HCT116 (cell line): ENCODE data around the gene PEX12. TPM values are rescaled to one million over a fixed set of nuclear protein-coding genes. Genes with fewer than 3 reads are reported as not detected.

Source experiments
- ATAC-seq: fragments of 200-7000 bp; cut with Tn5 transposase; 2 replicates; pipeline ENCODE4 v1.9.1; 2020; ENCODE audit warnings: mild to moderate bottlenecking, moderate library complexity
- BruUV-seq: library from RNA; stranded (reverse); fragments of 400-500 nt; replicated peaks from 2 replicates; lab custom pipeline; 2021; lab: Mats Ljungman, UMichigan
- CTCF ChIA-PET: fragments of 300-600 bp; sonication (Branson Sonifier 250); formaldehyde crosslinking; loops from one replicate; lab custom pipeline; 2021; ENCODE audit warnings: antibody characterized with exemption; lab: Charles Lee
- POLR2A ChIA-PET: fragments of 300-600, 350-600 bp; sonication (Branson Sonifier 250); formaldehyde crosslinking; loops from one replicate; lab custom pipeline; 2021; ENCODE audit warnings: antibody characterized with exemption; lab: Charles Lee
- RAD21 ChIA-PET, 2 experiments: fragments of 300-600 bp; sonication (Branson Sonifier 250); formaldehyde crosslinking; loops; one replicate each; lab custom pipeline; 2023; ENCODE audit warnings: low total read pairs in 2 of 2; ENCODE audit not compliant: uncharacterized antibody in 2 of 2, unreplicated experiment in 2 of 2, low non-redundant PET in 1 of 2; lab: Charles Lee
- DNase-seq: peaks from one replicate; pipeline ENCODE4 v3.0.0-alpha.2; 2010; ENCODE audit warnings: low read depth, low spot score
- H2AFZ ChIP-seq: fragments of 200-600 bp; shearing (Covaris generic), sonication (generic); 2 replicates; pipeline ENCODE4 v1.6.1; 2017; ENCODE audit warnings: low read depth, mixed run types, mixed read lengths, antibody characterized with exemption, low read length; ENCODE audit not compliant: poor library complexity, severe bottlenecking
- H3K27ac ChIP-seq: 2 replicates; pipeline ENCODE4 v1.5.1; 2012; ENCODE audit warnings: low read depth, low read length
- H3K27me3 ChIP-seq: fragments of 200-600 bp; sonication (generic); 2 replicates; pipeline ENCODE4 v1.6.1; 2016; ENCODE audit warnings: mixed run types, low read length, mixed read lengths; ENCODE audit not compliant: insufficient read depth
- H3K36me3 ChIP-seq, 2 experiments: fragments of 200-500 bp in 1 of 2; fragments of 200-600 bp in 1 of 2; sonication (Bioruptor generic) in 1 of 2; sonication (generic) in 1 of 2; 2 replicates each; pipeline versions ENCODE4 v1.5.1 to v1.6.1; 2014 to 2016; ENCODE audit warnings: low read length in 2 of 2, inconsistent platforms in 1 of 2, mixed read lengths in 1 of 2, mixed run types in 1 of 2; ENCODE audit not compliant: insufficient read depth in 2 of 2, control insufficient read depth in 1 of 2
- H3K4me1 ChIP-seq, 2 experiments: fragments of 200-600 bp in 1 of 2; sonication (generic) in 1 of 2; 2 replicates each; pipeline versions ENCODE4 v1.5.1 to v1.6.1; 2012 to 2017; ENCODE audit warnings: low read length in 2 of 2, inconsistent platforms in 1 of 2, mild to moderate bottlenecking in 1 of 2, mixed read lengths in 1 of 2, mixed run types in 1 of 2, moderate library complexity in 1 of 2; ENCODE audit not compliant: insufficient read depth in 2 of 2, control insufficient read depth in 1 of 2
- H3K4me2 ChIP-seq: fragments of 200-600 bp; sonication (generic); 2 replicates; pipeline ENCODE4 v1.6.1; 2017; ENCODE audit warnings: mixed run types, low read length, mixed read lengths
- H3K4me3 ChIP-seq, 2 experiments: fragments of 200-600 bp in 1 of 2; sonication (generic) in 1 of 2; replicated peaks in 1 of 2; 2 replicates each; pipeline ENCODE4 v1.5.1; 2011 to 2016; ENCODE audit warnings: low read length in 2 of 2, control low read depth in 1 of 2, low read depth in 1 of 2, mild to moderate bottlenecking in 1 of 2, mixed read lengths in 1 of 2, mixed run types in 1 of 2
- H3K79me2 ChIP-seq: fragments of 200-600 bp; sonication (generic); 2 replicates; pipeline ENCODE4 v1.6.1; 2017; ENCODE audit warnings: mild to moderate bottlenecking, mixed run types, low read length, moderate library complexity, mixed read lengths; ENCODE audit not compliant: insufficient read depth
- H3K9ac ChIP-seq: fragments of 200-600 bp; sonication (generic); 2 replicates; pipeline ENCODE4 v1.6.1; 2016; ENCODE audit warnings: low read length, mixed read lengths
- H3K9me2 ChIP-seq: fragments of 200-600 bp; sonication (generic), shearing (Covaris generic); 2 replicates; pipeline ENCODE4 v1.6.1; 2017; ENCODE audit warnings: mixed run types, mild to moderate bottlenecking, moderate library complexity; ENCODE audit not compliant: insufficient read depth
- H3K9me3 ChIP-seq, 2 experiments: fragments of 200-500 bp in 1 of 2; fragments of 200-600 bp in 1 of 2; sonication (Bioruptor generic) in 1 of 2; sonication (generic) in 1 of 2; 2 replicates each; pipeline ENCODE4 v1.6.1; 2014 to 2017; ENCODE audit warnings: low read length in 2 of 2, mixed read lengths in 2 of 2, inconsistent platforms in 1 of 2, low read depth in 1 of 2, mild to moderate bottlenecking in 1 of 2, mixed run types in 1 of 2, moderate library complexity in 1 of 2; ENCODE audit not compliant: control insufficient read depth in 1 of 2, insufficient read depth in 1 of 2
- H4K20me1 ChIP-seq: fragments of 200-600 bp; sonication (generic), shearing (Covaris generic); 2 replicates; pipeline ENCODE4 v1.6.1; 2017; ENCODE audit warnings: mixed run types, mild to moderate bottlenecking, moderate library complexity; ENCODE audit not compliant: insufficient read depth
- CBX3 ChIP-seq: IDR thresholded peaks from 2 replicates; pipeline ENCODE4 v1.6.1; 2012; ENCODE audit warnings: low read depth
- EGR1 ChIP-seq: IDR thresholded peaks from 2 replicates; pipeline ENCODE4 v1.6.1; 2012; ENCODE audit warnings: low read depth
- ELF1 ChIP-seq: IDR thresholded peaks from 2 replicates; pipeline ENCODE4 v1.6.1; 2012; ENCODE audit warnings: low read depth, borderline replicate concordance
- EZH2 ChIP-seq: fragments of 200-600 bp; sonication (generic); IDR thresholded peaks from 2 replicates; pipeline ENCODE4 v1.6.1; 2017; ENCODE audit warnings: antibody characterized with exemption, mixed run types
- EZH2phosphoT487 ChIP-seq: fragments of 200-600 bp; IDR thresholded peaks from 2 replicates; pipeline ENCODE4 v1.6.1; 2018; ENCODE audit warnings: antibody characterized with exemption, borderline replicate concordance
- FOSL1 ChIP-seq: IDR thresholded peaks from 2 replicates; pipeline ENCODE4 v1.6.1; 2012; ENCODE audit warnings: low read depth
- JUND ChIP-seq: IDR thresholded peaks from 2 replicates; pipeline ENCODE4 v1.6.1; 2012
- POLR2A ChIP-seq: IDR thresholded peaks from 2 replicates; pipeline ENCODE4 v1.7.0; 2011; ENCODE audit warnings: borderline replicate concordance; ENCODE audit not compliant: insufficient read depth, insufficient read length; ENCODE audit errors: extremely low read depth
- RAD21 ChIP-seq: IDR thresholded peaks from 2 replicates; pipeline ENCODE4 v1.6.1; 2012; ENCODE audit warnings: low read depth, mild to moderate bottlenecking
- SIN3A ChIP-seq: IDR thresholded peaks from 2 replicates; pipeline ENCODE4 v1.6.1; 2012; ENCODE audit warnings: low read depth
- SP1 ChIP-seq: IDR thresholded peaks from 2 replicates; pipeline ENCODE4 v1.6.1; 2012; ENCODE audit warnings: low read depth
- SRF ChIP-seq: IDR thresholded peaks from 2 replicates; pipeline ENCODE4 v1.6.1; 2012; ENCODE audit warnings: low read depth
- TCF7L2 ChIP-seq: IDR thresholded peaks from 2 replicates; pipeline ENCODE4 v1.7.0; 2011; ENCODE audit warnings: borderline replicate concordance, inconsistent platforms; ENCODE audit not compliant: insufficient read depth, insufficient read length; ENCODE audit errors: extremely low read depth
- YY1 ChIP-seq: IDR thresholded peaks from 2 replicates; pipeline ENCODE4 v1.6.1; 2011; ENCODE audit warnings: low read length, low read depth, moderate library complexity, mild to moderate bottlenecking; ENCODE audit not compliant: insufficient replicate concordance; ENCODE audit errors: extremely low read depth
- ZFX ChIP-seq: fragments of 450-650 bp; IDR thresholded peaks from 2 replicates; pipeline ENCODE4 v1.6.1; 2017
- ZNF274 ChIP-seq: fragments of 200-500 bp; sonication (Bioruptor generic); IDR thresholded peaks from 2 replicates; pipeline ENCODE4 v1.6.1; 2014; ENCODE audit warnings: mild to moderate bottlenecking, low read depth, low read length, inconsistent platforms
- intact Hi-C: fragments of 100-400 bp; cut with micrococcal nuclease; formaldehyde crosslinking; loops from 2 replicates; pipeline ENCODE4 v1.10.0; 2022
- total RNA-seq: library from RNA; stranded (reverse); gene quantifications from one replicate; pipeline ENCODE4 v1.2.1, GENCODE V29; 2021; ENCODE audit not compliant: unreplicated experiment
- TF ChIP-seq, protein P1 (sequence below): IDR thresholded peaks from 2 replicates; pipeline ENCODE4 v1.6.1; 2012; ENCODE audit warnings: low read depth
- TF ChIP-seq, protein P2 (sequence below), 3 experiments: fragments of 200-600 bp in 1 of 3; sonication (generic) in 1 of 3; IDR thresholded peaks in 2 of 3; conservative IDR thresholded peaks in 1 of 3; 2 replicates each; pipeline ENCODE4 v1.5.1; 2012 to 2017; ENCODE audit warnings: low read depth in 2 of 3, low read length in 2 of 3, antibody characterized with exemption in 1 of 3, borderline replicate concordance in 1 of 3, control low read depth in 1 of 3, mild to moderate bottlenecking in 1 of 3, mixed read lengths in 1 of 3, mixed run types in 1 of 3, moderate library complexity in 1 of 3; ENCODE audit not compliant: insufficient read depth in 1 of 3
- TF ChIP-seq, protein P3 (sequence below): IDR thresholded peaks from 2 replicates; pipeline ENCODE4 v1.6.1; 2011; ENCODE audit warnings: mild to moderate bottlenecking, low read length, moderate library complexity; ENCODE audit not compliant: insufficient replicate concordance; ENCODE audit errors: extremely low read depth

PEX12 gene
- total RNA-seq, 1 experiment from 2014 or later, result 5.0 TPM

- peaks cover 36% of the 10 kb centered on the region; the same call in 1 of the 2 replicates for H3K79me2 ChIP-seq
- no peaks in the 10 kb centered on the region for H3K4me1 ChIP-seq
- no peak overlapping the region for H3K9ac ChIP-seq
- BruUV-seq, result no TSS peak
- intact Hi-C loops, result no loop called here
- POLR2A ChIA-PET, result no interaction called here
- no peaks in the 10 kb centered on the region for H3K27me3 ChIP-seq
- DNase-seq (no peak), ATAC-seq (no peak)
- no peak overlapping the region for H3K27ac ChIP-seq
- H3K4me2 ChIP-seq, result no peak overlapping the region
- TF ChIP-seq ZNF274 (no peak), EZH2phosphoT487 (no peak), YY1 (no peak), SIN3A (no peak), EGR1 (no peak), JUND (no peak), CBX3 (no peak), SP1 (no peak), EZH2 (no peak), RAD21 (no peak), ELF1 (no peak), FOSL1 (no peak), POLR2A (no peak), SRF (no peak), ZFX (no peak), TCF7L2 (no peak)
- TF ChIP-seq, protein P1, sequence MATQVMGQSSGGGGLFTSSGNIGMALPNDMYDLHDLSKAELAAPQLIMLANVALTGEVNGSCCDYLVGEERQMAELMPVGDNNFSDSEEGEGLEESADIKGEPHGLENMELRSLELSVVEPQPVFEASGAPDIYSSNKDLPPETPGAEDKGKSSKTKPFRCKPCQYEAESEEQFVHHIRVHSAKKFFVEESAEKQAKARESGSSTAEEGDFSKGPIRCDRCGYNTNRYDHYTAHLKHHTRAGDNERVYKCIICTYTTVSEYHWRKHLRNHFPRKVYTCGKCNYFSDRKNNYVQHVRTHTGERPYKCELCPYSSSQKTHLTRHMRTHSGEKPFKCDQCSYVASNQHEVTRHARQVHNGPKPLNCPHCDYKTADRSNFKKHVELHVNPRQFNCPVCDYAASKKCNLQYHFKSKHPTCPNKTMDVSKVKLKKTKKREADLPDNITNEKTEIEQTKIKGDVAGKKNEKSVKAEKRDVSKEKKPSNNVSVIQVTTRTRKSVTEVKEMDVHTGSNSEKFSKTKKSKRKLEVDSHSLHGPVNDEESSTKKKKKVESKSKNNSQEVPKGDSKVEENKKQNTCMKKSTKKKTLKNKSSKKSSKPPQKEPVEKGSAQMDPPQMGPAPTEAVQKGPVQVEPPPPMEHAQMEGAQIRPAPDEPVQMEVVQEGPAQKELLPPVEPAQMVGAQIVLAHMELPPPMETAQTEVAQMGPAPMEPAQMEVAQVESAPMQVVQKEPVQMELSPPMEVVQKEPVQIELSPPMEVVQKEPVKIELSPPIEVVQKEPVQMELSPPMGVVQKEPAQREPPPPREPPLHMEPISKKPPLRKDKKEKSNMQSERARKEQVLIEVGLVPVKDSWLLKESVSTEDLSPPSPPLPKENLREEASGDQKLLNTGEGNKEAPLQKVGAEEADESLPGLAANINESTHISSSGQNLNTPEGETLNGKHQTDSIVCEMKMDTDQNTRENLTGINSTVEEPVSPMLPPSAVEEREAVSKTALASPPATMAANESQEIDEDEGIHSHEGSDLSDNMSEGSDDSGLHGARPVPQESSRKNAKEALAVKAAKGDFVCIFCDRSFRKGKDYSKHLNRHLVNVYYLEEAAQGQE, result no peak
- TF ChIP-seq, protein P2, sequence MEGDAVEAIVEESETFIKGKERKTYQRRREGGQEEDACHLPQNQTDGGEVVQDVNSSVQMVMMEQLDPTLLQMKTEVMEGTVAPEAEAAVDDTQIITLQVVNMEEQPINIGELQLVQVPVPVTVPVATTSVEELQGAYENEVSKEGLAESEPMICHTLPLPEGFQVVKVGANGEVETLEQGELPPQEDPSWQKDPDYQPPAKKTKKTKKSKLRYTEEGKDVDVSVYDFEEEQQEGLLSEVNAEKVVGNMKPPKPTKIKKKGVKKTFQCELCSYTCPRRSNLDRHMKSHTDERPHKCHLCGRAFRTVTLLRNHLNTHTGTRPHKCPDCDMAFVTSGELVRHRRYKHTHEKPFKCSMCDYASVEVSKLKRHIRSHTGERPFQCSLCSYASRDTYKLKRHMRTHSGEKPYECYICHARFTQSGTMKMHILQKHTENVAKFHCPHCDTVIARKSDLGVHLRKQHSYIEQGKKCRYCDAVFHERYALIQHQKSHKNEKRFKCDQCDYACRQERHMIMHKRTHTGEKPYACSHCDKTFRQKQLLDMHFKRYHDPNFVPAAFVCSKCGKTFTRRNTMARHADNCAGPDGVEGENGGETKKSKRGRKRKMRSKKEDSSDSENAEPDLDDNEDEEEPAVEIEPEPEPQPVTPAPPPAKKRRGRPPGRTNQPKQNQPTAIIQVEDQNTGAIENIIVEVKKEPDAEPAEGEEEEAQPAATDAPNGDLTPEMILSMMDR (IDR thresholded peaks at IDR 0.05 in 2 of 3, conservative IDR thresholded peaks at IDR 0.05 in 1 of 3; ENCODE audit: borderline replicate concordance in 1 of 3, insufficient read depth in 1 of 3, low read depth in 2 of 3, low read length in 2 of 3), result no peak
- TF ChIP-seq, protein P3, sequence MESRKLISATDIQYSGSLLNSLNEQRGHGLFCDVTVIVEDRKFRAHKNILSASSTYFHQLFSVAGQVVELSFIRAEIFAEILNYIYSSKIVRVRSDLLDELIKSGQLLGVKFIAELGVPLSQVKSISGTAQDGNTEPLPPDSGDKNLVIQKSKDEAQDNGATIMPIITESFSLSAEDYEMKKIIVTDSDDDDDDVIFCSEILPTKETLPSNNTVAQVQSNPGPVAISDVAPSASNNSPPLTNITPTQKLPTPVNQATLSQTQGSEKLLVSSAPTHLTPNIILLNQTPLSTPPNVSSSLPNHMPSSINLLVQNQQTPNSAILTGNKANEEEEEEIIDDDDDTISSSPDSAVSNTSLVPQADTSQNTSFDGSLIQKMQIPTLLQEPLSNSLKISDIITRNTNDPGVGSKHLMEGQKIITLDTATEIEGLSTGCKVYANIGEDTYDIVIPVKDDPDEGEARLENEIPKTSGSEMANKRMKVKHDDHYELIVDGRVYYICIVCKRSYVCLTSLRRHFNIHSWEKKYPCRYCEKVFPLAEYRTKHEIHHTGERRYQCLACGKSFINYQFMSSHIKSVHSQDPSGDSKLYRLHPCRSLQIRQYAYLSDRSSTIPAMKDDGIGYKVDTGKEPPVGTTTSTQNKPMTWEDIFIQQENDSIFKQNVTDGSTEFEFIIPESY, result no peak
- CTCF ChIA-PET, result no interaction called here
- H3K36me3 ChIP-seq, result peaks cover 16 to 17% of the 10 kb centered on the region in 2 experiments; a peak in 3 of 4 replicates
- no peaks in the 10 kb centered on the region for H3K9me3 ChIP-seq
- no peak overlapping the region for H3K4me3 ChIP-seq
- no peaks in the 10 kb centered on the region for H3K9me2 ChIP-seq
- RAD21 ChIA-PET, result no interaction called here
- H2AFZ ChIP-seq, result no peak overlapping the region
- H4K20me1 ChIP-seq, result peaks cover 4% of the 10 kb centered on the region; the same call in 1 of the 2 replicates
These were observed 43.4 kb upstream of the PEX12 start for GRCh38 chr17:35621768-35622167.
